K562 (cell line): ENCODE measurements around the gene SLX9. TPM values are rescaled to one million over a fixed set of nuclear protein-coding genes. Genes with fewer than 3 reads are reported as not detected.

Experiments used
- ATAC-seq: fragments of 200-7000 bp; cut with Tn5 transposase; 3 replicates; pipeline ENCODE4 v1.9.1; 2020; ENCODE audit warnings: moderate library complexity
- BruUV-seq: library from RNA; stranded (reverse); fragments of 400-500 nt; replicated peaks from 2 replicates; lab custom pipeline; 2021; lab: Mats Ljungman, UMichigan
- CTCF ChIA-PET: fragments of 300-600 bp; formaldehyde crosslinking; extraction: SDS; loops from one replicate; lab custom pipeline; 2021; ENCODE audit warnings: low intra/inter-chr PET ratio; lab: Yijun Ruan, JAX
- POLR2A ChIA-PET: fragments of 300-600, 350-650 bp; sonication (Branson Sonifier 250); formaldehyde crosslinking; extraction: SDS; loops from one replicate; lab custom pipeline; 2021; ENCODE audit warnings: antibody characterized with exemption, inconsistent platforms; lab: Yijun Ruan, JAX
- DNase-seq, 4 experiments: peaks; one replicate each; pipeline versions ENCODE4 v3.0.0 to v3.0.0-alpha.2; 2011 to 2018; ENCODE audit warnings: low spot score in 3 of 4, mixed read lengths in 3 of 4; ENCODE audit errors: extremely low read depth in 1 of 4
- FAIRE-seq: peaks from 2 replicates; lab custom pipeline; 2011; peaks lifted over from hg19 to GRCh38; lab: Jason Lieb, UNC
- H2AFZ ChIP-seq: 2 replicates; pipeline ENCODE4 v1.6.0; 2011; ENCODE audit warnings: low read depth, low read length, control low read depth, inconsistent platforms
- H3K27ac ChIP-seq: fragments of 200-600 bp; 3 replicates; pipeline ENCODE4 v1.8.0; 2011; ENCODE audit warnings: low read depth, mild to moderate bottlenecking, control low read depth, inconsistent platforms, low read length, moderate library complexity, mixed read lengths; ENCODE audit errors: extremely low read depth
- H3K27me3 ChIP-seq, 2 experiments: fragments of 300-600 bp in 1 of 2; 2 replicates in 1 of 2; 3 replicates in 1 of 2; pipeline versions ENCODE4 v1.6.0 to v1.8.0; 2011; ENCODE audit warnings: inconsistent platforms in 2 of 2, low read length in 2 of 2, mild to moderate bottlenecking in 1 of 2, mixed read lengths in 1 of 2, moderate library complexity in 1 of 2; ENCODE audit not compliant: control insufficient read depth in 2 of 2, insufficient read depth in 2 of 2
- H3K36me3 ChIP-seq: fragments of 300-600 bp; 3 replicates; pipeline ENCODE4 v1.8.0; 2011; ENCODE audit warnings: mild to moderate bottlenecking, low read length, inconsistent platforms; ENCODE audit not compliant: control insufficient read depth, insufficient read depth
- H3K4me1 ChIP-seq, 2 experiments: fragments of 200-600 bp in 1 of 2; replicated peaks in 1 of 2; 2 replicates in 1 of 2; 3 replicates in 1 of 2; pipeline versions ENCODE4 v1.5.1 to v1.8.0; 2011; ENCODE audit warnings: inconsistent platforms in 2 of 2, low read length in 2 of 2, mild to moderate bottlenecking in 1 of 2, mixed read lengths in 1 of 2, moderate library complexity in 1 of 2; ENCODE audit not compliant: control insufficient read depth in 2 of 2, insufficient read depth in 2 of 2
- H3K4me2 ChIP-seq: 2 replicates; pipeline ENCODE4 v1.6.1; 2011; ENCODE audit warnings: low read length, control low read depth, inconsistent platforms, mixed read lengths; ENCODE audit not compliant: insufficient read depth
- H3K4me3 ChIP-seq: fragments of 200-600 bp; sonication (generic), shearing (Covaris generic); 2 replicates; pipeline ENCODE4 v1.5.1; 2016; ENCODE audit warnings: control low read depth, inconsistent platforms
- H3K79me2 ChIP-seq: fragments of 200-600 bp; 3 replicates; pipeline ENCODE4 v1.8.0; 2011; ENCODE audit warnings: low read length, inconsistent platforms; ENCODE audit not compliant: control insufficient read depth, insufficient read depth
- H3K9ac ChIP-seq, 2 experiments: 2 replicates each; pipeline versions ENCODE4 v1.6.0 to v1.6.1; 2011; ENCODE audit warnings: low read depth in 2 of 2, low read length in 2 of 2, control low read depth in 1 of 2, inconsistent platforms in 1 of 2, mild to moderate bottlenecking in 1 of 2, mixed read lengths in 1 of 2; ENCODE audit not compliant: insufficient read depth in 1 of 2
- H3K9me1 ChIP-seq: one replicate; pipeline ENCODE4 v1.6.0; 2011; ENCODE audit warnings: inconsistent platforms, mild to moderate bottlenecking, low read length, moderate library complexity; ENCODE audit not compliant: control insufficient read depth, insufficient read depth
- H3K9me3 ChIP-seq: replicated peaks from 2 replicates; pipeline ENCODE4 v1.5.1; 2011; ENCODE audit warnings: low read depth, low read length, inconsistent platforms; ENCODE audit not compliant: control insufficient read depth, insufficient read depth
- H4K20me1 ChIP-seq: replicated peaks from 2 replicates; pipeline ENCODE4 v1.6.1; 2011; ENCODE audit warnings: low read length, inconsistent platforms, mixed read lengths; ENCODE audit not compliant: control insufficient read depth, insufficient read depth
- C11orf30 ChIP-seq: fragments of 450-650 bp; IDR thresholded peaks from 2 replicates; pipeline ENCODE4 v1.6.1; 2016; ENCODE audit warnings: low read depth, mild to moderate bottlenecking
- E2F5 ChIP-seq: sonication (generic); formaldehyde crosslinking; IDR thresholded peaks from 2 replicates; pipeline ENCODE4 v1.8.0; 2022; ENCODE audit warnings: mild to moderate bottlenecking, missing genetic modification reagents
- FOXK1 ChIP-seq: sonication (generic); formaldehyde crosslinking; IDR thresholded peaks from 2 replicates; pipeline ENCODE4 v1.8.0; 2022; ENCODE audit warnings: missing genetic modification reagents, mild to moderate bottlenecking, borderline replicate concordance
- GABPB2 ChIP-seq: fragments of 250-450 bp; sonication (Bioruptor Pico); conservative IDR thresholded peaks from 2 replicates; pipeline ENCODE4 v1.5.1; 2021; ENCODE audit warnings: mild to moderate bottlenecking
- KDM1A ChIP-seq, 2 experiments: fragments of 450-650 bp; IDR thresholded peaks; 2 replicates each; pipeline ENCODE4 v1.6.1; 2016; ENCODE audit warnings: mild to moderate bottlenecking in 2 of 2
- KLF6 ChIP-seq: fragments of 250-450 bp; sonication (Bioruptor Pico); IDR thresholded peaks from 2 replicates; pipeline ENCODE4 v1.4.0; 2020; ENCODE audit warnings: mild to moderate bottlenecking, moderate library complexity, borderline replicate concordance
- MCM3 ChIP-seq: fragments of 450-650 bp; IDR thresholded peaks from 2 replicates; pipeline ENCODE4 v1.6.1; 2016
- PCBP1 ChIP-seq: fragments of 200-400 bp; formaldehyde crosslinking; IDR thresholded peaks from 2 replicates; pipeline ENCODE4 v1.6.1; 2018; ENCODE audit warnings: mild to moderate bottlenecking, low read depth, low read length; ENCODE audit not compliant: poor library complexity, severe bottlenecking
- RBFOX2 ChIP-seq: fragments of 200-400 bp; formaldehyde crosslinking; IDR thresholded peaks from 2 replicates; pipeline ENCODE4 v1.6.1; 2017; ENCODE audit warnings: low read depth, mild to moderate bottlenecking, low read length, moderate library complexity
- TCF7 ChIP-seq: sonication (generic); IDR thresholded peaks from 2 replicates; pipeline ENCODE4 v1.6.1; 2016; ENCODE audit warnings: antibody characterized with exemption, borderline replicate concordance
- TEAD2 ChIP-seq: fragments of 450-650 bp; IDR thresholded peaks from 2 replicates; pipeline ENCODE4 v1.6.1; 2016; ENCODE audit warnings: missing genetic modification characterization, control low read depth, missing compliant biosample characterization
- ZNF311 ChIP-seq: fragments of 250-450 bp; sonication (Bioruptor Pico); IDR thresholded peaks from 2 replicates; pipeline ENCODE4 v1.4.0; 2020; ENCODE audit warnings: mild to moderate bottlenecking, moderate library complexity
- ZNF316 ChIP-seq: fragments of 450-650 bp; IDR thresholded peaks from 2 replicates; pipeline ENCODE4 v1.6.1; 2016
- ZNF444 ChIP-seq: fragments of 250-450 bp; sonication (Bioruptor Pico); IDR thresholded peaks from 2 replicates; pipeline ENCODE4 v1.4.0; 2020; ENCODE audit warnings: mild to moderate bottlenecking, moderate library complexity
- ZNF589 ChIP-seq: fragments of 200-800 bp; sonication (Bioruptor generic); IDR thresholded peaks from 2 replicates; pipeline ENCODE4 v1.6.1; 2016; ENCODE audit warnings: low read depth, missing genetic modification characterization, missing compliant biosample characterization
- WGBS: fragments of 100-300 bp; shearing (Covaris generic); methylation state at CpG from one replicate; pipeline ENCODE4 v1.1.6; 2016; ENCODE audit warnings: low coverage, mixed read lengths; ENCODE audit not compliant: insufficient coverage; ENCODE audit errors: missing lambda C conversion rate; 5-methylcytosine and 5-hydroxymethylcytosine counted together
- in situ Hi-C: fragments of 300-500 bp; cut with MboI; formaldehyde crosslinking; loops from 4 replicates; pipeline ENCODE4 v1.15.0; 2018; ENCODE audit warnings: inconsistent platforms, mixed read lengths
- intact Hi-C: fragments of 100-400 bp; cut with micrococcal nuclease; formaldehyde crosslinking; loops from 2 replicates; pipeline ENCODE4 v1.14.2; 2022
- polyA plus RNA-seq, 8 experiments: library from polyadenylated mRNA; depleted of rRNA in 4 of 8; stranded (reverse) in 5 of 8; unstranded in 3 of 8; fragments of >200 nt; fragmentation: Nextera tagmentation in 2 of 8; fragmentation: Illumina TruSeq in 1 of 8; extraction: Ambion mirVana in 2 of 8; extraction: Trizol in 1 of 8; gene quantifications; 2 replicates each; pipeline versions ENCODE4 v1.2.1 to v1.2.3, GENCODE V29; 2011 to 2014; ENCODE audit warnings: inconsistent platforms in 1 of 8, missing spikeins in 1 of 8
- total RNA-seq, 7 experiments: library from RNA; depleted of rRNA in 6 of 7; stranded (reverse); fragments of >200 nt in 6 of 7; fragmentation: Illumina TruSeq in 2 of 7; extraction: Trizol in 2 of 7; gene quantifications; 2 replicates each; pipeline versions ENCODE4 v1.2.1 to v1.2.3, GENCODE V29; 2011 to 2021; ENCODE audit warnings: low replicate concordance in 1 of 7

The SLX9 gene
- total and polyA plus RNA-seq, 9 of the 15 experiments (the other 6 are each of a cell fraction or from before 2014, with no cell fraction given) = 1.2 to 75.5 (median 16.5) TPM

- H2AFZ ChIP-seq = peak overlapping the region; percentile 29; the same call in 1 of the 2 replicates
- intact Hi-C loops (no loop called here), in situ Hi-C loops (no loop called here)
- H3K9ac ChIP-seq = peak overlapping the region in 1 of 2 experiments; percentile 31; a peak in 1 of 4 replicates
- H3K79me2 ChIP-seq = no peaks in the 10 kb centered on the region
- DNase-seq = no peak
- FAIRE-seq = no peak
- no peaks in the 10 kb centered on the region for H3K36me3 ChIP-seq
- H3K9me3 ChIP-seq = peaks cover 4% of the 10 kb centered on the region; the same call in 1 of the 2 replicates
- peaks cover 0 to 32% of the 10 kb centered on the region in 2 experiments; a peak in 2 of 5 replicates for H3K4me1 ChIP-seq
- no peak overlapping the region for H3K4me3 ChIP-seq
- ChIA-PET CTCF (no interaction called here), POLR2A (no interaction called here)
- H4K20me1 ChIP-seq = no peaks in the 10 kb centered on the region; the same call in 1 of the 2 replicates
- no peak for ATAC-seq
- no peak for TF ChIP-seq KLF6 (CRISPR knock-in tag)
- TF ChIP-seq ZNF589 (CRISPR knock-in tag) = no peak
- TF ChIP-seq TCF7 = no peak
- TF ChIP-seq C11orf30 = peak; percentile 4; the same call in 1 of the 2 replicates
- TF ChIP-seq FOXK1 = no peak
- TF ChIP-seq TEAD2 (tag) = no peak
- no peak for TF ChIP-seq ZNF311 (CRISPR knock-in tag)
- no peak for TF ChIP-seq ZNF444
- TF ChIP-seq E2F5 (CRISPR knock-in tag) = no peak
- no peak for TF ChIP-seq PCBP1
- no peak for TF ChIP-seq KDM1A (IDR thresholded peaks at IDR 0.05)
- peak; percentile 17; the same call in 1 of the 2 replicates for TF ChIP-seq ZNF316
- TF ChIP-seq MCM3 = no peak
- no peak for TF ChIP-seq RBFOX2
- TF ChIP-seq GABPB2 (CRISPR knock-in tag) = no peak
- H3K27me3 ChIP-seq = peaks cover 36 to 69% of the 10 kb centered on the region in 2 experiments; a peak in 4 of 5 replicates
- H3K9me1 ChIP-seq = no peaks in the 10 kb centered on the region
- WGBS = 14% methylated on average over 28 of the region's 28 CpGs
- H3K27ac ChIP-seq = no peak overlapping the region
- no TSS peak for BruUV-seq
- H3K4me2 ChIP-seq = no peak overlapping the region
Measured at GRCh38 chr21:45020629-45021427, 81.0 kb downstream of the SLX9 start.
